KMS-11 (cell line): ENCODE data around the gene S100A5.
"Not testable (repeated sequence)": the region's sequence is repeated elsewhere in the genome, so short reads cannot be mapped to it uniquely, and the experiment has no call there.

Source experiments
- H2AFZ ChIP-seq: fragments of 200-600 bp; sonication (generic); 2 replicates; pipeline ENCODE4 v1.6.1; 2016; ENCODE audit warnings: antibody characterized with exemption, mixed run types, low read depth
- H3K27ac ChIP-seq: fragments of 200-600 bp; sonication (generic); 2 replicates; pipeline ENCODE4 v1.6.1; 2016; ENCODE audit warnings: mild to moderate bottlenecking, mixed run types
- H3K27me3 ChIP-seq: fragments of 200-600 bp; sonication (generic); 2 replicates; pipeline ENCODE4 v1.6.1; 2017; ENCODE audit warnings: mild to moderate bottlenecking, low read depth, mixed run types, moderate library complexity; ENCODE audit not compliant: insufficient read depth
- H3K36me3 ChIP-seq: fragments of 200-600 bp; sonication (generic); 2 replicates; pipeline ENCODE4 v1.6.1; 2017; ENCODE audit warnings: mild to moderate bottlenecking, mixed run types; ENCODE audit not compliant: insufficient read depth
- H3K4me1 ChIP-seq: fragments of 200-600 bp; sonication (generic); 2 replicates; pipeline ENCODE4 v1.6.1; 2016; ENCODE audit warnings: mild to moderate bottlenecking, low read depth, mixed run types; ENCODE audit not compliant: poor library complexity, severe bottlenecking
- H3K4me2 ChIP-seq: fragments of 200-600 bp; sonication (generic); 2 replicates; pipeline ENCODE4 v1.7.0; 2016; ENCODE audit warnings: mild to moderate bottlenecking, mixed run types
- H3K4me3 ChIP-seq: fragments of 200-600 bp; sonication (generic); IDR thresholded peaks from 2 replicates; pipeline ENCODE4 v1.6.1; 2017; ENCODE audit warnings: low read depth, low read length, mixed read lengths; ENCODE audit not compliant: insufficient read depth
- H3K79me2 ChIP-seq: fragments of 200-600 bp; sonication (generic); 2 replicates; pipeline ENCODE4 v1.6.1; 2016; ENCODE audit warnings: low read depth, mixed run types; ENCODE audit not compliant: insufficient read depth
- H3K9ac ChIP-seq: fragments of 200-600 bp; sonication (generic); 2 replicates; pipeline ENCODE4 v1.6.1; 2016; ENCODE audit warnings: mild to moderate bottlenecking, mixed run types
- H4K20me1 ChIP-seq: fragments of 200-600 bp; sonication (generic); 2 replicates; pipeline ENCODE4 v1.6.1; 2016; ENCODE audit warnings: mild to moderate bottlenecking, mixed run types; ENCODE audit not compliant: insufficient read depth
- CTCF ChIP-seq: fragments of 200-600 bp; sonication (generic); conservative IDR thresholded peaks from 2 replicates; pipeline ENCODE4 v1.6.1; 2017; ENCODE audit warnings: low read depth, mild to moderate bottlenecking, antibody characterized with exemption, low read length, moderate library complexity, mixed read lengths

Gene S100A5

GRCh38 chr1:153585006-153585405, 44.3 kb upstream of the S100A5 start:
- TF ChIP-seq CTCF, result no peak
- no peaks in the 10 kb centered on the region for H3K79me2 ChIP-seq
- no peak overlapping the region for H3K4me2 ChIP-seq
- H3K36me3 ChIP-seq, result no peaks in the 10 kb centered on the region
- H2AFZ ChIP-seq, result no peak overlapping the region
- H3K4me1 ChIP-seq, result no peaks in the 10 kb centered on the region
- no peaks in the 10 kb centered on the region for H3K27me3 ChIP-seq
- H3K27ac ChIP-seq, result no peak overlapping the region
- no peak overlapping the region for H3K9ac ChIP-seq
- no peaks in the 10 kb centered on the region for H4K20me1 ChIP-seq
- no peak overlapping the region for H3K4me3 ChIP-seq

- Histone ChIP-seq H3K4me1 (no peaks in the 10 kb centered on the region), H3K9ac (no peak overlapping the region), H3K27me3 (no peaks in the 10 kb centered on the region), H3K4me2 (no peak overlapping the region), H3K79me2 (no peaks in the 10 kb centered on the region), H2AFZ (no peak overlapping the region), H3K4me3 (no peak overlapping the region), H4K20me1 (no peaks in the 10 kb centered on the region), H3K36me3 (no peaks in the 10 kb centered on the region), H3K27ac (no peak overlapping the region)
- TF ChIP-seq CTCF, result no peak
Measured at GRCh38 chr1:153583976-153584375, 43.2 kb upstream of the S100A5 start.

- not testable (repeated sequence) for H4K20me1 ChIP-seq, H3K4me3 ChIP-seq, H3K27ac ChIP-seq
Measured at GRCh38 chr1:153583514-153583913, 42.8 kb upstream of the S100A5 start.

GRCh38 chr1:153582836-153583235, 42.1 kb upstream of the S100A5 start:
- not testable (repeated sequence) for H4K20me1 ChIP-seq, H3K4me1 ChIP-seq, H3K27me3 ChIP-seq, H3K9ac ChIP-seq, H3K27ac ChIP-seq, H3K4me3 ChIP-seq, H2AFZ ChIP-seq, H3K4me2 ChIP-seq, H3K79me2 ChIP-seq, H3K36me3 ChIP-seq

More at GRCh38 chr1:153583514-153583913, 42.8 kb upstream of the S100A5 start:
- not testable (repeated sequence) for H3K4me2 ChIP-seq, H3K4me1 ChIP-seq, H3K79me2 ChIP-seq, H3K27me3 ChIP-seq, H3K36me3 ChIP-seq, H3K9ac ChIP-seq, H2AFZ ChIP-seq

- H4K20me1 ChIP-seq, result no peaks in the 10 kb centered on the region
- no peak overlapping the region for H3K4me2 ChIP-seq
- H3K4me3 ChIP-seq, result no peak overlapping the region
- no peak overlapping the region for H3K27ac ChIP-seq
- H3K4me1 ChIP-seq, result no peaks in the 10 kb centered on the region
- H3K36me3 ChIP-seq, result no peaks in the 10 kb centered on the region
- H2AFZ ChIP-seq, result no peak overlapping the region
- no peak overlapping the region for H3K9ac ChIP-seq
- no peak for TF ChIP-seq CTCF
- H3K79me2 ChIP-seq, result no peaks in the 10 kb centered on the region
- H3K27me3 ChIP-seq, result peaks cover 10% of the 10 kb centered on the region; the same call in 1 of the 2 replicates
Measured at GRCh38 chr1:153578936-153579335, 38.2 kb upstream of the S100A5 start.
